ENCODE data around the gene CCDC8.

DNA sequence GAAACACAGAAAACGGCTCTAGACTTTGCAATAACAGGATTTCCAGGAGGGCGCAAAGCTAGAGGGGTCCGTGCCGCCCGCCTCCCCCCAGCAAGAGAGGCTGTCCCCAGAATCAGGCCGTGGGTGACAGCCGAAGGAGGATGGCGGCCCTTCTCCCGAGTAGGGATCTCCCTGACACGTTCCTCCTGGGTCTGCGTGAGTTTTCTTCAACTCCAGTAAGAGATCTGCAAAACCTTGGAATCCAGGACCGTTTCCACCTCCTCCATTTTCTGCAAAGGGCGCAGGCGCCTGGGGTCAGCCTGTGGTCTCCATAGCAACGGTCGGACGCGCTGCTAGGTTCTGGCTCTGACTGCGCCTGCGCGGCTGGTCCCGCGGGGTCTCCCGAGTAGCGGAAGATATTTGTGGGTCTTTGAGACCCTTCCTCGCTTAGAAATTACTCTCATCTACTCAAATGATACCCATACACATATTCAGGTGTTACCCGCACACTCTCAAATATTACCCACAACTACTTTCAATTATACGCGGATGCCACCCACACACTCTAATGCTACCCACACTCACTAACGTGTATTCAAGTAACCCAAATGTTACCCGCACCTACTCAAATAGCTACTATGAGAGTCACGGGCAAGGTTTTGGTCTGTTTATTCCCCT is 13.3 kb upstream of the CCDC8 start:
- TF ChIP-seq, protein P1, sequence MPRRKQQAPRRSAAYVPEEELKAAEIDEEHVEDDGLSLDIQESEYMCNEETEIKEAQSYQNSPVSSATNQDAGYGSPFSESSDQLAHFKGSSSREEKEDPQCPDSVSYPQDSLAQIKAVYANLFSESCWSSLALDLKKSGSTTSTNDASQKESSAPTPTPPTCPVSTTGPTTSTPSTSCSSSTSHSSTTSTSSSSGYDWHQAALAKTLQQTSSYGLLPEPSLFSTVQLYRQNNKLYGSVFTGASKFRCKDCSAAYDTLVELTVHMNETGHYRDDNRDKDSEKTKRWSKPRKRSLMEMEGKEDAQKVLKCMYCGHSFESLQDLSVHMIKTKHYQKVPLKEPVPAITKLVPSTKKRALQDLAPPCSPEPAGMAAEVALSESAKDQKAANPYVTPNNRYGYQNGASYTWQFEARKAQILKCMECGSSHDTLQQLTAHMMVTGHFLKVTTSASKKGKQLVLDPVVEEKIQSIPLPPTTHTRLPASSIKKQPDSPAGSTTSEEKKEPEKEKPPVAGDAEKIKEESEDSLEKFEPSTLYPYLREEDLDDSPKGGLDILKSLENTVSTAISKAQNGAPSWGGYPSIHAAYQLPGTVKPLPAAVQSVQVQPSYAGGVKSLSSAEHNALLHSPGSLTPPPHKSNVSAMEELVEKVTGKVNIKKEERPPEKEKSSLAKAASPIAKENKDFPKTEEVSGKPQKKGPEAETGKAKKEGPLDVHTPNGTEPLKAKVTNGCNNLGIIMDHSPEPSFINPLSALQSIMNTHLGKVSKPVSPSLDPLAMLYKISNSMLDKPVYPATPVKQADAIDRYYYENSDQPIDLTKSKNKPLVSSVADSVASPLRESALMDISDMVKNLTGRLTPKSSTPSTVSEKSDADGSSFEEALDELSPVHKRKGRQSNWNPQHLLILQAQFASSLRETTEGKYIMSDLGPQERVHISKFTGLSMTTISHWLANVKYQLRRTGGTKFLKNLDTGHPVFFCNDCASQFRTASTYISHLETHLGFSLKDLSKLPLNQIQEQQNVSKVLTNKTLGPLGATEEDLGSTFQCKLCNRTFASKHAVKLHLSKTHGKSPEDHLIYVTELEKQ (CRISPR knock-in tag; IDR thresholded peaks at IDR 0.05), result no peak
- TF ChIP-seq HCFC1 (IDR thresholded peaks at IDR 0.05; ENCODE audit: low read depth, low read length) (no peak), ELF4 (CRISPR knock-in tag; IDR thresholded peaks at IDR 0.05) (no peak), ZNF175 (CRISPR knock-in tag; IDR thresholded peaks at IDR 0.05; ENCODE audit: low read depth) (no peak)
